Heart left ventricle (tissue), 16 donors: ENCODE measurements around the gene STAT3. TPM values are rescaled to one million over a fixed set of nuclear protein-coding genes. Genes with fewer than 3 reads are reported as not detected.

Experiments
- ATAC-seq, 4 donors: fragments of 200-7000 bp; cut with Tn5 transposase; one replicate each; pipeline ENCODE4 v1.9.1; 2020 to 2022; ENCODE audit warnings: moderate library complexity in 4 of 4, mild to moderate bottlenecking in 3 of 4, moderate number of reproducible peaks in 1 of 4
- DNase-seq, 5 donors: peaks; one replicate each; pipeline ENCODE4 v3.0.0-alpha.2; 2020
- H3K27ac ChIP-seq, 12 donors: fragments of 200-600 bp; sonication (generic) in 4 of 12; one replicate each; pipeline versions ENCODE4 v1.5.0 to v1.8.0; 2016 to 2022; ENCODE audit warnings: mild to moderate bottlenecking in 2 of 12
- H3K27me3 ChIP-seq, 9 donors: fragments of 200-600 bp; sonication (generic) in 2 of 9; one replicate each; pipeline versions ENCODE4 v1.5.1 to v1.8.0; 2016 to 2022; ENCODE audit warnings: mild to moderate bottlenecking in 3 of 9
- H3K36me3 ChIP-seq, 9 donors: fragments of 200-600 bp; sonication (generic) in 2 of 9; one replicate each; pipeline versions ENCODE4 v1.5.0 to v1.8.0; 2018 to 2022; ENCODE audit warnings: mild to moderate bottlenecking in 2 of 9
- H3K4me1 ChIP-seq, 12 donors: fragments of 200-600 bp; sonication (generic) in 4 of 12; one replicate each; pipeline versions ENCODE4 v1.5.0 to v1.8.0; 2016 to 2022; ENCODE audit warnings: mild to moderate bottlenecking in 3 of 12
- H3K4me3 ChIP-seq, 12 donors: fragments of 200-600 bp; sonication (generic) in 4 of 12; one replicate each; pipeline versions ENCODE4 v1.5.0 to v1.8.0; 2017 to 2022; ENCODE audit warnings: mild to moderate bottlenecking in 9 of 12, moderate library complexity in 4 of 12
- H3K9me3 ChIP-seq, 12 donors: fragments of 200-600 bp; sonication (generic) in 4 of 12; one replicate each; pipeline versions ENCODE4 v1.5.0 to v1.8.0; 2016 to 2022; ENCODE audit warnings: mild to moderate bottlenecking in 1 of 12
- POLR2A ChIP-seq, 2 donors: fragments of 450-650 bp; IDR thresholded peaks; one replicate each; pipeline ENCODE4 v1.6.1; 2017; ENCODE audit warnings: antibody characterized with exemption in 2 of 2, mild to moderate bottlenecking in 2 of 2, moderate library complexity in 2 of 2
- WGBS, 4 donors: extraction: QIAGEN DNeasy Blood & Tissue Kit in 2 of 4; methylation state at CpG; one replicate each; pipeline versions ENCODE4 v1.1.5 to v1.1.7; 2013 to 2018; 5-methylcytosine and 5-hydroxymethylcytosine counted together
- intact Hi-C, 10 donors: fragments of 100-400 bp; cut with DNase I; formaldehyde crosslinking; loops; one replicate each; pipeline versions ENCODE4 v1.11.1 to v1.14.2; 2022
- polyA plus RNA-seq, 2 donors: library from polyadenylated mRNA; stranded (reverse); fragments of 200-250 nt; gene quantifications; one replicate each; pipeline ENCODE4 v1.2.3, GENCODE V29; 2013
- total RNA-seq, 9 donors: library from RNA; depleted of rRNA in 2 of 9; stranded (reverse); fragments of >200 nt in 2 of 9; fragmentation: NEBNext Ultra II Directional in 3 of 9; extraction: Animal tissue kit (Norgen Biotek cat#: 25700) in 3 of 9; gene quantifications; one replicate each; pipeline versions ENCODE4 v1.1.0 to v1.2.4, GENCODE V29; 2016 to 2023
- TF ChIP-seq, protein P1 (sequence below), 12 donors: fragments of 200-600 bp; sonication (generic) in 4 of 12; IDR thresholded peaks; one replicate each; pipeline versions ENCODE4 v1.5.0 to v1.8.0; 2018 to 2022; ENCODE audit warnings: antibody characterized with exemption in 12 of 12, mild to moderate bottlenecking in 5 of 12
- donor health status: ischemic (EF 13 %, LVEDD 7.1; RV severe dilation, severe dysfunction).
- donor health status: healthy with polysubstance abuse.
- donor health status: DM: no; HTN: yes; CAD: no.
- donor health status: DM: no; HTN: no; CAD: no.
- donor health status: ischemic (EF 25% LVEDD 6.9; RV normal size, moderate dysfunction).
- donor health status: ischemic (EF 25% LVEDD 5.7; RV mildly dilated, moderate dysfunction).
- donor health status: healthy.
- donor health status: DM: yes; HTN: yes; CAD: no.
- donor health status: ischemic (EF 35%, LVEDD 5.7; RV mildly dilated, moderate dysfunction).
- donor health status: nonischemic (EF 11% LVEDD 7.7; RV severe dilation, severe dysfunction).
- donor health status: DM: yes; HTN: yes; CAD: no.
- donor health status: PGD.
- donor health status: ischemic (EF 29% LVEDD 5.4; RV normal size, mild dysfunction).
- donor health status: nonischemic (EF 23%, LVEDD 6.1; RV moderate dilation, normal function).

Gene STAT3
- total and polyA plus RNA-seq, 11 donors, result 36.0 to 614 (median 148) TPM

DNA sequence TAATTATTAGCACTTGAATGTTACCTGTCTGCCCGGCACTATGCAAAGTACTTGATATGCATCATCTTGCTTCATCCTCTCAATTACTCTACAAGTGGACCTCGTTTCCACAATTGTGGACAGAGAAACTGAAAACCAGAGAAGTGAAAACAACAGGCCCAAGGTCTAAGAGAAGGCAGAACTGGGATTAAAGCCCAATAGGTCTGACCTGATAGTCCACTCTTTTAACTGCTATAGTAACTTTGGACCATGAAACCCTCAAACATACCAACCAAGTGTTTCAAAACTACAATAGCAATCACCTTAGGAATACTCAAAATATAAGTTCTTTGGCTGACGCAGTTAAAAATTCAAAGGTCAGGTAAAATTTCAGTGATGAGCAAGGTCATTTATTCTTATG lies 7.3 kb downstream of the STAT3 start:
- H3K27me3 ChIP-seq, result no peaks in the 10 kb centered on the region
- TF ChIP-seq, protein P1, sequence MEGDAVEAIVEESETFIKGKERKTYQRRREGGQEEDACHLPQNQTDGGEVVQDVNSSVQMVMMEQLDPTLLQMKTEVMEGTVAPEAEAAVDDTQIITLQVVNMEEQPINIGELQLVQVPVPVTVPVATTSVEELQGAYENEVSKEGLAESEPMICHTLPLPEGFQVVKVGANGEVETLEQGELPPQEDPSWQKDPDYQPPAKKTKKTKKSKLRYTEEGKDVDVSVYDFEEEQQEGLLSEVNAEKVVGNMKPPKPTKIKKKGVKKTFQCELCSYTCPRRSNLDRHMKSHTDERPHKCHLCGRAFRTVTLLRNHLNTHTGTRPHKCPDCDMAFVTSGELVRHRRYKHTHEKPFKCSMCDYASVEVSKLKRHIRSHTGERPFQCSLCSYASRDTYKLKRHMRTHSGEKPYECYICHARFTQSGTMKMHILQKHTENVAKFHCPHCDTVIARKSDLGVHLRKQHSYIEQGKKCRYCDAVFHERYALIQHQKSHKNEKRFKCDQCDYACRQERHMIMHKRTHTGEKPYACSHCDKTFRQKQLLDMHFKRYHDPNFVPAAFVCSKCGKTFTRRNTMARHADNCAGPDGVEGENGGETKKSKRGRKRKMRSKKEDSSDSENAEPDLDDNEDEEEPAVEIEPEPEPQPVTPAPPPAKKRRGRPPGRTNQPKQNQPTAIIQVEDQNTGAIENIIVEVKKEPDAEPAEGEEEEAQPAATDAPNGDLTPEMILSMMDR (IDR thresholded peaks at IDR 0.05), result no peak
- TF ChIP-seq POLR2A (IDR thresholded peaks at IDR 0.05), result no peak
- H3K36me3 ChIP-seq, result peaks cover 0 to 38% (median 0%) of the 10 kb centered on the region in 9 donors
- H3K4me1 ChIP-seq, result peaks cover 2 to 94% (median 38%) of the 10 kb centered on the region in 12 donors
- no peak overlapping the region for H3K4me3 ChIP-seq
- intact Hi-C loops, result no loop called here
- peak overlapping the region in 5 of 12 donors; percentile 27 to 76 (median 51) for H3K27ac ChIP-seq
- WGBS, 4 donors, result 76 to 85% (median 82%) methylated on average over 3 of the region's 3 CpGs
- ATAC-seq (no peak), DNase-seq (no peak)
- no peaks in the 10 kb centered on the region for H3K9me3 ChIP-seq

DNA sequence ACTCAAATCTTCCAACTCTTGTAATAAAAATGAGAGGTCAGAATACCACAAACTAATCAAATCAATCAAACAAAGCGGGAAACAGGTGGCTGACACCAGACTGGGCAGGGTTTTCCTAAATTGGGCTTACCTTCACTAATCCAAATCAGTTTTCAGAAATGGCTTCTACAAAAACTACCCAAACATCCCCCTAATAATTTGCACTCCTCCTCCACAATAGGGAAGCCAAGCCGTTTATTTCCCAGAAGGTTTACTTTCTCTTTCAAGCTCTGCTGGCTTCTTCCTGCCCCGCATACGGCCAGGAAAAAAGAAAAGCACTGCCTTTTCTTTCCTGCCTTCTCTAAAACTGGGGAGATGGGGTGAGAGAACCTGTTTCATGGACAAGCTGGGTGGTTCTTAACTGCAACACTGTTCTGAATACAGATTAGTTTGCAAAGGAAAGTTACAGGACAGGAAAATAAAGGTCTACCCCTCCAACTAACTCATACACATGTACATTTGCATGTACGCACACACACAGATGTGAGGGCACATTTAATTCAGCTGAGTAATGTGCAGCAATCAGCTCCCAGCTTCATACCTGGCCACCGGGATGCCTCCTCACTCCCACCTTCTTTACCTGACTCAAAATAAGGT lies 9.2 kb downstream of the STAT3 start:
- Histone ChIP-seq H3K9me3 (no peaks in the 10 kb centered on the region), H3K36me3 (peaks cover 0 to 31% (median 0%) of the 10 kb centered on the region in 9 donors), H3K27ac (peak overlapping the region in 11 of 12 donors; percentile 52 to 85 (median 65)), H3K4me1 (peaks cover 0 to 86% (median 32%) of the 10 kb centered on the region in 12 donors), H3K4me3 (peak overlapping the region in 9 of 12 donors; percentile 12 to 46 (median 34)), H3K27me3 (no peaks in the 10 kb centered on the region)
- ATAC-seq (peak; percentile 33 to 77 (median 46)), DNase-seq (no peak)
- 8 to 13% (median 10%) methylated on average over 6 of the region's 6 CpGs for WGBS, 4 donors
- no peak for TF ChIP-seq POLR2A (IDR thresholded peaks at IDR 0.05)
- TF ChIP-seq, protein P1 (IDR thresholded peaks at IDR 0.05), result no peak
- intact Hi-C loops, result no loop called here

DNA sequence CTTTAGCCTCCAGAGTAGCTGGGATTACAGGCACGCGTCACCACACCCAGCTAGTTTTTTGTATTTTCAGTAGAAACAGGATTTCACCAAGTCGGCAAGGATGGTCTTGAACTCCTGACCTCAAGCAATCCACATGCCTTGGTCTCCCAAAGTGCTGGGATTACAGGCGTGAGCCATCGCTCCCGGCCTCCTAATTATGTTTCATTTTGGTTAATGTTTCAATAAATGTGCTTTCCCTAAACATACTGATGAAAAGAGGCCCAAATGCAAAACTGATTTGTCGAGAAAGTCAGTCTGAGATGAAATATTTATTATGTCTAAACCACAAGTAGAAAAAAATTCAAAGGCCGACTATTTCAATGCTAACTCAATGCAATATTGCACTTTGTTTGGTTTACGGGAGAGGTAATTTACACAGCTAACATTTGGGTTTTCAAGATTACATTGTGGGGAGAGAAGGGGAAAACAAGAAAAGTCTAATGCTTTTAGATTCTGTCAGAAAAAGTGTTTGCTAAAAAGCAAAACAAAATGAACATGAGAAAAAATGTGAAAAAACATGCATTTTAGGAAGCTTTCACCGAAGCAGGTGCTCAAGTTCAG lies 9.8 kb downstream of the STAT3 start:
- Histone ChIP-seq H3K4me1 (peaks cover 0 to 81% (median 36%) of the 10 kb centered on the region in 12 donors), H3K4me3 (peak overlapping the region in 8 of 12 donors; percentile 22 to 46 (median 36)), H3K27me3 (no peaks in the 10 kb centered on the region), H3K9me3 (no peaks in the 10 kb centered on the region), H3K27ac (peak overlapping the region in 11 of 12 donors; percentile 52 to 85 (median 65)), H3K36me3 (peaks cover 0 to 31% (median 2%) of the 10 kb centered on the region in 9 donors)
- intact Hi-C loops, result no loop called here
- WGBS, 4 donors, result 64 to 74% (median 65%) methylated on average over 10 of the region's 10 CpGs
- ATAC-seq, result no peak
- no peak for DNase-seq
- TF ChIP-seq, protein P1 (IDR thresholded peaks at IDR 0.05), result no peak
- TF ChIP-seq POLR2A (IDR thresholded peaks at IDR 0.05), result no peak

DNA sequence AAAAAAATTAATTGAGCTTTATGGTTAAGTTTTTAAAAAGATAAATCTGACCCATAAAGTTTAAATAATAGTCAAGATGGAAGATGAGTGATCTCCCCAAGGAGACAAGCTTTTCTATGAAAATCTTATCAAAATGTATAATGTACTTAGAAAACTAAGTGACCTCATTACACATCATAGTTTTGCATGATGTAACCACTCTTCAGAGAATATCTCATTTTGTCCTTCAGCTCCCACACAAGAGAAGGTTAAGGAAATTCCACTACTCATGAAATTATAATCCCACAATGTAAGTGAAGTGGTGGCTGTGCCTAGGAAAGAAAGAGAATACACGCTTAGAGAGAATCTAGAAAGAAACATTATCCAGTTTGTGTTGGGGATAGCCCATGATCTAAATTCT lies 14.3 kb downstream of the STAT3 start:
- Histone ChIP-seq H3K36me3 (peaks cover 0 to 49% (median 13%) of the 10 kb centered on the region in 9 donors), H3K27ac (no peak overlapping the region), H3K4me1 (peaks cover 0 to 43% (median 22%) of the 10 kb centered on the region in 12 donors), H3K4me3 (no peak overlapping the region), H3K27me3 (no peaks in the 10 kb centered on the region), H3K9me3 (peaks cover 0 to 5% (median 0%) of the 10 kb centered on the region in 12 donors)
- DNase-seq (no peak), ATAC-seq (no peak)
- intact Hi-C loops, result no loop called here
- WGBS, 4 donors, result 91 to 96% (median 95%) methylated on average over 1 of the region's 1 CpG
- TF ChIP-seq, protein P1 (IDR thresholded peaks at IDR 0.05), result no peak
- TF ChIP-seq POLR2A (IDR thresholded peaks at IDR 0.05), result no peak
